Measurements from ENCODE around the gene LY6G5C.

The LY6G5C gene

DNA sequence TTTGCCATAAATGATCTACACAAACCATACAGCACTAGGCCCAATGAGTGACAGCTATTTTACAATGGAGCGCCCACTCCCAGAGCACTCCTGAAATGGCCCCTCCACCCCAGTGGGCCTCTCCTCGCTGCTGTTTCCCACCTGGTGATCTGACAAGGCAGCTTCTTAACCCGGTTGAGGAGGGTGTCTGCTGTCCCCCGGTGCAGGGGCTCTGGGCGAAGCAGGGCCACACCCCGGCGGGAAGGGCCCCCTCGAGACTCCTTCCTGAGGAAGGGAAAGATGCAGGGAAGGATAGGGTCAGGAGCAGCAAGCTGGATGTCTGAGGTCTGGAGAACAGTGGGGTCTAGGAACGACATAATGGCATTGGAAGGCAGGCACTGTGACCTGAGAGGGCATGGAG is 12.0 kb upstream of the LY6G5C start:
- no peak for TF ChIP-seq CTCF (IDR thresholded peaks at IDR 0.05; ENCODE audit: extremely low read depth, missing control alignments)
- no peak for DNase-seq (ENCODE audit: low spot score)

- TF ChIP-seq CTCF (IDR thresholded peaks at IDR 0.05; ENCODE audit: extremely low read depth, missing control alignments), result no peak
- DNase-seq (ENCODE audit: low spot score), result no peak
Measured at GRCh38 chr6:31692353-31692752, 11.5 kb upstream of the LY6G5C start.

GRCh38 chr6:31691564-31692108 is 10.8 kb upstream of the LY6G5C start:
- no peak for TF ChIP-seq CTCF (IDR thresholded peaks at IDR 0.05; ENCODE audit: extremely low read depth, missing control alignments)
- DNase-seq (ENCODE audit: low spot score), result no peak

GRCh38 chr6:31691078-31691463 is 10.2 kb upstream of the LY6G5C start:
- no peak for DNase-seq (ENCODE audit: low spot score)
- no peak for TF ChIP-seq CTCF (IDR thresholded peaks at IDR 0.05; ENCODE audit: extremely low read depth, missing control alignments)

- DNase-seq (ENCODE audit: low spot score), result no peak
- TF ChIP-seq CTCF (IDR thresholded peaks at IDR 0.05; ENCODE audit: extremely low read depth, missing control alignments), result no peak
Measured at GRCh38 chr6:31690231-31691077, 9.6 kb upstream of the LY6G5C start.

DNA sequence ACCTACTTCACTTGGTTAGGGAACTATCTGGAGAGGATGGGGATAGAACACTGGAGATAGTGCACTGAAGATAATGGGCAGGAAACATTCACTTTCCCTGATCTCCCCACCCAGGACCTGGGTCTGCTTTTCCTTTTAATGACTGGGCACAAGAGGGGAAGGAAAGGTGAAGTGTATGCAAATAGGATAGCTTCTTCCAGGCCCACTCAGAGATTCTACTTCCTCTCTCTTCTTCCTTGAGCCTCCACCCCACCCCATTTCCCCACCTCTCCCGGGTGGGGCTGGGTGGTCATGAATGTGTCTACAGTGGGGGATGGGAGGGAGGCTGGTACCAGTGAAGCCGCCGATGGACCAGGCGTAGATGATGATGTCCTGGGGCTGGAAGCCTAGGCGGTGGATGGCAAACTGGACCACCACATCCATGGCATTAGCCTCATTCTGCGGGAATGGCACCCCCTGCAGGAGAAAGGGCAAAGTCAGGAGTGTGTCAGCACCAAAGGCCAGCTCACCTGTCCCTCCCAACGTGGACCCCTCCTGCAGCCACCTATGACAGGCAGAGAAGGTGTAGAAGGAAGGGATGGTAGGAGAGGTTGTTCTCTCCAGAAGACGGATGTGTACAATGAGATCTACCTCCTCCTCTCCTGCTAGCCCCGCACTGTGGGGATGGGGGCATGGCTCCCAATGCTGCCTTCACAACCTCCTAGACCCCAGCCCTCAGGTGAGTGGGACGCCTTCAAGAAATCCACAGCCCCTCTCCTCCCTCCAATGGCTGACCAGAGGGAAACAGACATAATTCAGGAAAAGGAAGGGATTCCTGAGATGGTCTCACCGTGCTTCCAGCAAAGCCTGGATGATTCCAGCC is 8.6 kb upstream of the LY6G5C start:
- TF ChIP-seq CTCF (IDR thresholded peaks at IDR 0.05; ENCODE audit: extremely low read depth, missing control alignments), result no peak
- DNase-seq (ENCODE audit: low spot score), result no peak
